OCI-LY1 (cell line): ENCODE measurements around the gene DNAJB11.

ENCODE experiments used
- EZH2 ChIP-seq: fragments of 200-600 bp; sonication (generic), shearing (Covaris generic); IDR thresholded peaks from 2 replicates; pipeline ENCODE4 v1.8.0; 2017; ENCODE audit warnings: borderline replicate concordance, mixed run types, mild to moderate bottlenecking, antibody characterized with exemption, low read length, moderate library complexity, mixed read lengths
- TF ChIP-seq, protein P1 (sequence below): fragments of 200-600 bp; sonication (generic), shearing (Covaris generic); IDR thresholded peaks from 2 replicates; pipeline ENCODE4 v1.5.1; 2017; ENCODE audit warnings: mild to moderate bottlenecking, antibody characterized with exemption, low read length, moderate library complexity, mixed read lengths

DNA sequence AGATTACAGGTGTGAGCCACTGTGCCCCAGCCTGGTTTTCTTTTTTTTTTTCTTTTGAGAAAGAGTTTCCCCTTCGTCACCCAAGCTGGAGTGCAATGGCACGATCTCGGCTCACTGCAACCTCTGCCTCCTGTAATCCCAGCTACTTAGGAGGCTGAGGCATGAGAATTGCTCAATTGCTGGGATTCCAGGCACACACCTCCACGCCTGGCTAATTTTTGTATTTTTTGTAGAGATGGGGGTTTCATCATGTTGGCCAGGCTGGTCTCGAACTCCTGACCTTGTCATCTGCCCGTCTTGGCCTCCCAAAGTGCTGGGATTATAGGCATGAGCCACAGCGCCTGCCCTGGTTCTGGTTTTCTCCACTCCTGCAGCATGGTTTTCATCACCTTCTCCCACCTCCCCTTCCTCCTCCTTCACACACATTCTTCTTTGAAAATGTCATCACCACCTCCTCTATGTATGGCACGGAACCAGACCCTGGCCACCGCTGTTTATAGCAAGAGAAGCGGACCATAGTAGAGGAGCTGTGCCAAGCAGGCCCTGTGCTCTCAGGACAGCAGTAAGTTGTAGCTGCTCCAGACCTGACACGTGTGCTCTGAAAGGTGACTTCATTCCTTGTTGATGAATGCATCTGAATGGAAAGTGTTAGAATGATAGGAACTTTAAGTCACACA lies 27.7 kb downstream of the DNAJB11 start:
- no peak for TF ChIP-seq EZH2
- TF ChIP-seq, protein P1, sequence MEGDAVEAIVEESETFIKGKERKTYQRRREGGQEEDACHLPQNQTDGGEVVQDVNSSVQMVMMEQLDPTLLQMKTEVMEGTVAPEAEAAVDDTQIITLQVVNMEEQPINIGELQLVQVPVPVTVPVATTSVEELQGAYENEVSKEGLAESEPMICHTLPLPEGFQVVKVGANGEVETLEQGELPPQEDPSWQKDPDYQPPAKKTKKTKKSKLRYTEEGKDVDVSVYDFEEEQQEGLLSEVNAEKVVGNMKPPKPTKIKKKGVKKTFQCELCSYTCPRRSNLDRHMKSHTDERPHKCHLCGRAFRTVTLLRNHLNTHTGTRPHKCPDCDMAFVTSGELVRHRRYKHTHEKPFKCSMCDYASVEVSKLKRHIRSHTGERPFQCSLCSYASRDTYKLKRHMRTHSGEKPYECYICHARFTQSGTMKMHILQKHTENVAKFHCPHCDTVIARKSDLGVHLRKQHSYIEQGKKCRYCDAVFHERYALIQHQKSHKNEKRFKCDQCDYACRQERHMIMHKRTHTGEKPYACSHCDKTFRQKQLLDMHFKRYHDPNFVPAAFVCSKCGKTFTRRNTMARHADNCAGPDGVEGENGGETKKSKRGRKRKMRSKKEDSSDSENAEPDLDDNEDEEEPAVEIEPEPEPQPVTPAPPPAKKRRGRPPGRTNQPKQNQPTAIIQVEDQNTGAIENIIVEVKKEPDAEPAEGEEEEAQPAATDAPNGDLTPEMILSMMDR: no peak
